Tibial nerve (tissue), 4 donors: Measurements from ENCODE around the gene HOXD10. TPM values are rescaled to one million over a fixed set of nuclear protein-coding genes. Genes with fewer than 3 reads are reported as not detected.

Experiments used
- DNase-seq, 2 donors: peaks; one replicate each; pipeline ENCODE4 v3.0.0-alpha.2; 2019; ENCODE audit warnings: low spot score in 2 of 2
- H3K27ac ChIP-seq, 4 donors: fragments of 200-600 bp; sonication (generic) in 3 of 4; one replicate each; pipeline ENCODE4 v1.5.1; 2017 to 2019; ENCODE audit warnings: mild to moderate bottlenecking in 1 of 4
- H3K27me3 ChIP-seq, 2 donors: fragments of 200-600 bp; sonication (generic) in 1 of 2; one replicate each; pipeline versions ENCODE4 v1.5.1 to v1.6.0; 2017 to 2019
- H3K36me3 ChIP-seq, 3 donors: fragments of 200-600 bp; sonication (generic); one replicate each; pipeline ENCODE4 v1.5.1; 2018 to 2019
- H3K4me1 ChIP-seq, 4 donors: fragments of 200-600 bp; sonication (generic) in 3 of 4; one replicate each; pipeline ENCODE4 v1.5.1; 2017 to 2019
- H3K4me3 ChIP-seq, 4 donors: fragments of 200-600 bp; sonication (generic) in 3 of 4; one replicate each; pipeline ENCODE4 v1.5.1; 2017 to 2019; ENCODE audit warnings: mild to moderate bottlenecking in 1 of 4, moderate library complexity in 1 of 4
- H3K9me3 ChIP-seq, 4 donors: fragments of 200-600 bp; sonication (generic) in 3 of 4; one replicate each; pipeline ENCODE4 v1.5.1; 2017 to 2019
- EP300 ChIP-seq, 2 donors: sonication (generic); formaldehyde crosslinking; IDR thresholded peaks; one replicate each; pipeline ENCODE4 v1.6.1; 2017; ENCODE audit warnings: antibody characterized with exemption in 2 of 2, mild to moderate bottlenecking in 1 of 2
- POLR2A ChIP-seq, 2 donors: fragments of 450-650 bp; IDR thresholded peaks; one replicate each; pipeline ENCODE4 v1.6.1; 2017; ENCODE audit warnings: antibody characterized with exemption in 2 of 2, mild to moderate bottlenecking in 2 of 2, moderate library complexity in 2 of 2
- WGBS, 2 donors: methylation state at CpG; one replicate each; pipeline ENCODE4 v1.1.5; 2018; 5-methylcytosine and 5-hydroxymethylcytosine counted together
- total RNA-seq, 4 donors: library from RNA; depleted of rRNA; stranded (reverse); fragments of >200 nt; gene quantifications; one replicate each; pipeline ENCODE4 v1.1.0, GENCODE V29; 2016
- TF ChIP-seq, protein P1 (sequence below), 5 experiments: fragments of 200-600 bp in 3 of 5; fragments of 450-650 bp in 2 of 5; sonication (generic) in 3 of 5; IDR thresholded peaks; one replicate each; pipeline ENCODE4 v1.5.1; 2016 to 2019; ENCODE audit warnings: antibody characterized with exemption in 5 of 5, mild to moderate bottlenecking in 3 of 5, moderate library complexity in 2 of 5

Gene HOXD10
- total RNA-seq, 4 donors from 2014 or later: 0.39 to 2.1 (median 1.1) TPM

DNA sequence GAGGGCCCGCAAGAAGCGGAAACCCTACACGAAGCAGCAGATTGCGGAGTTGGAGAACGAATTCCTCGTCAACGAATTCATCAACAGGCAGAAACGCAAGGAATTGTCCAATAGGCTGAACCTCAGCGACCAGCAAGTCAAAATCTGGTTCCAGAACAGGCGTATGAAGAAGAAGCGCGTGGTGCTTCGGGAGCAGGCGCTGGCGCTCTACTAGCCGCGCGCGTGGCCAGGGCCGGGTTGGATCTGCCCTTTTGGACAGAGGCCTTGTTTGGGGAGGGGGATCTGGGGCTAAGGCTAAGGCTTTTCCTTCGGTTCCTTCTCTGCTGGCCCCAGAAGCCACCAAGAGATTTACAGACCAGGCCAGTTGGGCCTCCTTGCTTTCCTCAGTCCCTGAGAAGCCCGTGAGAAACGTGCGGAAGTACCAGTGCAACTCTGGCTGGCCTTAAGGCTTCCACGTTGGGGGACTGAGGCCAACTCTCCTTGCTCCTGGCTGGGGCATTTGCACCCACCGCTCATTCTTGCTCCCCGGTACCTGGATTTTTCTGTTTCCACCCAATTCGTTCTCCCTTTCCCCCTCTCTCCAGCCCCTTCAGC is 15.9 kb upstream of the HOXD10 start:
- Histone ChIP-seq H3K36me3 (no peaks in the 10 kb centered on the region), H3K27ac (no peak overlapping the region), H3K4me1 (peaks cover 0 to 62% (median 14%) of the 10 kb centered on the region in 4 donors), H3K4me3 (no peak overlapping the region), H3K9me3 (no peaks in the 10 kb centered on the region), H3K27me3 (peaks cover 10 to 100% of the 10 kb centered on the region in 2 donors)
- WGBS, 2 donors: 20 to 30% methylated on average over 27 to 28 of the region's 28 CpGs
- TF ChIP-seq POLR2A (IDR thresholded peaks at IDR 0.05) (no peak), EP300 (IDR thresholded peaks at IDR 0.05) (no peak)
- TF ChIP-seq, protein P1, sequence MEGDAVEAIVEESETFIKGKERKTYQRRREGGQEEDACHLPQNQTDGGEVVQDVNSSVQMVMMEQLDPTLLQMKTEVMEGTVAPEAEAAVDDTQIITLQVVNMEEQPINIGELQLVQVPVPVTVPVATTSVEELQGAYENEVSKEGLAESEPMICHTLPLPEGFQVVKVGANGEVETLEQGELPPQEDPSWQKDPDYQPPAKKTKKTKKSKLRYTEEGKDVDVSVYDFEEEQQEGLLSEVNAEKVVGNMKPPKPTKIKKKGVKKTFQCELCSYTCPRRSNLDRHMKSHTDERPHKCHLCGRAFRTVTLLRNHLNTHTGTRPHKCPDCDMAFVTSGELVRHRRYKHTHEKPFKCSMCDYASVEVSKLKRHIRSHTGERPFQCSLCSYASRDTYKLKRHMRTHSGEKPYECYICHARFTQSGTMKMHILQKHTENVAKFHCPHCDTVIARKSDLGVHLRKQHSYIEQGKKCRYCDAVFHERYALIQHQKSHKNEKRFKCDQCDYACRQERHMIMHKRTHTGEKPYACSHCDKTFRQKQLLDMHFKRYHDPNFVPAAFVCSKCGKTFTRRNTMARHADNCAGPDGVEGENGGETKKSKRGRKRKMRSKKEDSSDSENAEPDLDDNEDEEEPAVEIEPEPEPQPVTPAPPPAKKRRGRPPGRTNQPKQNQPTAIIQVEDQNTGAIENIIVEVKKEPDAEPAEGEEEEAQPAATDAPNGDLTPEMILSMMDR (IDR thresholded peaks at IDR 0.05): no peak
- no peak for DNase-seq

DNA sequence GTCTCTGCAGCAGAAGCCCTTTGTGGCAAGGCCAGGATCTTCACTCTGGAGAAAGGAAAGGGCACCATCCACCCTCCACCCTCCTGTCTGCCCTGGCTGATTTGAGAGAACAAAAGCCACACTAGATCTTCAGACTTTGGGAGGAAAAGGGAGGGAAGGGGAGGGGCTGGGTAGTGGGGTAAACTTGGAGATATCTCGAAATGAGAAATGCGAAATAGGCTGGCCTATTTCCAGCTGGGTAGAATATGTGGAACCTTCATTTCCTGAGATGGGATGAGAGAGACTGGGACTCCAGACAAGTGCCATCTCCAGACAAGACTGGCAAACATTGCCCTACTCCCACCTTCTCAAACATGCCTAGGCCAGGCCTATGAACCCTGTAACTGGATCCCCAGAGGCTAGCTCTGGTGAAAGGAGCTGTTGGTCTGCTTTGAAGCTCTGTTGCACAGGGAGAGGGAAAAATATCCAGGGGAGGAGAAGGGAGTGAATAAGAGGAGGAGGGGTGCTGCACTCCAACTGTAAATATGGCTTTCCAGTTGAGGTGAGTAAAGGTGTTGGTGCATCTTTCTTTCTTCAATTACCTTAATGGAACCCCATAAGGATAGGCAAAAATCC is 15.3 kb upstream of the HOXD10 start:
- Histone ChIP-seq H3K9me3 (no peaks in the 10 kb centered on the region), H3K4me3 (no peak overlapping the region), H3K27ac (no peak overlapping the region), H3K4me1 (peaks cover 0 to 67% (median 14%) of the 10 kb centered on the region in 4 donors), H3K36me3 (no peaks in the 10 kb centered on the region), H3K27me3 (peaks cover 10 to 100% of the 10 kb centered on the region in 2 donors)
- TF ChIP-seq EP300 (IDR thresholded peaks at IDR 0.05): no peak
- no peak for TF ChIP-seq POLR2A (IDR thresholded peaks at IDR 0.05)
- DNase-seq: no peak
- WGBS, 2 donors: 53 to 60% methylated on average over 2 of the region's 2 CpGs

DNA sequence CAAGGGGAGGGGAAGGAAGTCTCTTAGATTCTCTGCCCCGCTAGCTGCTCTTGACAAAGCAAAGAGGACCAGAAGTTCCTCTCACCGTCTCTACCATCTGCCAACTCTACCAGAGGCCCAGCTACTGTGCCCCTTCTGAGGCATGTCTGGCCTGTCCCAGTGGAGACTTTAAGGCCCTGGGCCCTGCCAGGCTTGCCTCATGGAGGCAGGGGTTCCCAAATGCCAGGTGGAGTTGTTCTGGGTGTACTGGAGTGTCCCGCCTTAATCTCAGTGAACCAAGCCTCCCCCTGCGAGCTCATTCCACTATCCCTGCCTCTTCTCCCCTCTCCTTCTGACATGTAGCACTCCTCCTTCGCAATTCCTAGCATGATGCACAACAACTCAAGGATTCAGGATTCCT is 14.7 kb upstream of the HOXD10 start:
- WGBS, 2 donors: 52 to 58% methylated on average over 4 to 5 of the region's 5 CpGs
- Histone ChIP-seq H3K27ac (no peak overlapping the region), H3K4me1 (peaks cover 0 to 67% (median 14%) of the 10 kb centered on the region in 4 donors), H3K36me3 (no peaks in the 10 kb centered on the region), H3K27me3 (peaks cover 7 to 100% of the 10 kb centered on the region in 2 donors), H3K4me3 (no peak overlapping the region), H3K9me3 (no peaks in the 10 kb centered on the region)
- DNase-seq: no peak
- TF ChIP-seq, protein P1 (IDR thresholded peaks at IDR 0.05): no peak
- no peak for TF ChIP-seq POLR2A (IDR thresholded peaks at IDR 0.05)
- no peak for TF ChIP-seq EP300 (IDR thresholded peaks at IDR 0.05)

DNA sequence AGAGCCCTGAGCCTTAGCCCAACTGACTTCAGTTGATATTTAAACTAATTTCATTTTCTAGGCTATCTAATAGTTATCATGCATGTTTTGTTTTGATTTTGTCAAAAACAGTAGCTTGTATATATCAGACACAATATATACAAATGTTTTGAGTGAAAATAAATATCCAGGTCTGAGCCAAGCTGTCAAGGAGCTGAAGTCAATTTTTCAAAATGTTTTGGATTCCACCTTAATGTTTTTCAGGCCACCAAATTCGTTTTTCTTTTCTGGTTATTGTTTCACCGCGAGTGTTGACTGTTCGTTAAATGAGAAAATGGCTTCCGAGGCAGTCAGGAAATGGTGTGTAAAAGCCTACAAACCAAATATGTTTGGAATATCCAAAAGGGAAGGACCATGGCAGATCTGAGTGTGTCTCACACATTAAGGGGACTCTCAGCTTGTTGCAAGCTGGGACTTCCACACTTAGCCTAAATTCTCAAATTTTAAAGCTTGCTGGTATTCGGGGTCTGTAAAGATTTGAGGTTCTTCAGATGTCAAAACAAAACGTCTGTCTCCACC is 14.2 kb upstream of the HOXD10 start:
- 38 to 43% methylated on average over 7 of the region's 7 CpGs for WGBS, 2 donors
- H3K27ac ChIP-seq: no peak overlapping the region

DNA sequence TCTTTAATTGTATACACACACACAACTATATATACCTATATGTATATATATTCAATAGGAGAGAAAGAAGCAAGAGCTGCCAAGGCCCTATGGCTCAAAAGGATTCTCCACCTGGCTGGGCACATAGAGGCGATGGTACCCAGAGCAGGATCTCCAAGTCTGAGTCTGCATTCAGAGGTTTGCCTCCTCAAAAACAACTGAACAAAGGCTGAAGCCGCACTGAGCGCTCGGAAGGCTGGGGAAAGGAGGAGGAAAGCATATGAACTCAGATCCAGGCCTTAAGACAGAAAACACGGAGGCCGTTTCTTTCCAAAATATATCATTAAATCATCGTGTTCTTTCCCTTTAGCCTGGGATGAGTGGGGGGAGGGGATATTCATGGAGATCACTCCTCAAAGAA is 13.4 kb upstream of the HOXD10 start:
- DNase-seq: no peak
- TF ChIP-seq EP300 (IDR thresholded peaks at IDR 0.05): no peak
- TF ChIP-seq POLR2A (IDR thresholded peaks at IDR 0.05): no peak
- TF ChIP-seq, protein P1 (IDR thresholded peaks at IDR 0.05): no peak
- WGBS, 2 donors: 41 to 50% methylated on average over 7 of the region's 7 CpGs

More for the DNA sequence above, 14.2 kb upstream of the HOXD10 start:
- no peak overlapping the region for H3K4me3 ChIP-seq
- no peaks in the 10 kb centered on the region for H3K36me3 ChIP-seq
- H3K9me3 ChIP-seq: no peaks in the 10 kb centered on the region
- peaks cover 0 to 67% (median 14%) of the 10 kb centered on the region in 4 donors for H3K4me1 ChIP-seq
- H3K27me3 ChIP-seq: peaks cover 5 to 100% of the 10 kb centered on the region in 2 donors
- TF ChIP-seq EP300 (IDR thresholded peaks at IDR 0.05) (no peak), POLR2A (IDR thresholded peaks at IDR 0.05) (no peak)
- TF ChIP-seq, protein P1 (IDR thresholded peaks at IDR 0.05): no peak
- no peak for DNase-seq

More for the DNA sequence above, 13.4 kb upstream of the HOXD10 start:
- H3K36me3 ChIP-seq: no peaks in the 10 kb centered on the region
- H3K27me3 ChIP-seq: peaks cover 5 to 97% of the 10 kb centered on the region in 2 donors
- H3K4me1 ChIP-seq: peaks cover 0 to 65% (median 12%) of the 10 kb centered on the region in 4 donors
- no peak overlapping the region for H3K4me3 ChIP-seq
- no peaks in the 10 kb centered on the region for H3K9me3 ChIP-seq
- no peak overlapping the region for H3K27ac ChIP-seq
